RWPE2 (cell line): Measurements from ENCODE around the gene CCL3.
"Not testable (repeated sequence)": the region's sequence is repeated elsewhere in the genome, so short reads cannot be mapped to it uniquely, and the experiment has no call there.

ENCODE experiments used
- ATAC-seq: fragments of 200-7000 bp; cut with Tn5 transposase; 3 replicates; pipeline ENCODE4 v1.9.1; 2021; ENCODE audit warnings: low read depth
- DNase-seq: peaks from one replicate; pipeline ENCODE4 v3.0.0-alpha.2; 2020; ENCODE audit warnings: low spot score
- H3K27ac ChIP-seq: fragments of 450-650 bp; 2 replicates; pipeline ENCODE4 v1.5.1; 2017; ENCODE audit warnings: mild to moderate bottlenecking; ENCODE audit not compliant: poor library complexity, severe bottlenecking
- H3K27me3 ChIP-seq: fragments of 250-450 bp; sonication (Bioruptor Pico); 2 replicates; pipeline ENCODE4 v1.5.1; 2021; ENCODE audit warnings: mild to moderate bottlenecking, moderate library complexity; ENCODE audit not compliant: insufficient read depth, poor library complexity, severe bottlenecking
- H3K36me3 ChIP-seq: fragments of 250-450 bp; sonication (Bioruptor Pico); 2 replicates; pipeline ENCODE4 v1.5.1; 2020; ENCODE audit warnings: low read depth, mild to moderate bottlenecking, moderate library complexity
- H3K4me1 ChIP-seq: fragments of 250-450 bp; sonication (Bioruptor Pico); 2 replicates; pipeline ENCODE4 v1.5.1; 2021; ENCODE audit warnings: mild to moderate bottlenecking, moderate library complexity; ENCODE audit not compliant: insufficient read depth, poor library complexity, severe bottlenecking
- H3K4me3 ChIP-seq: fragments of 250-450 bp; sonication (Bioruptor Pico); 2 replicates; pipeline ENCODE4 v1.5.1; 2021; ENCODE audit warnings: mild to moderate bottlenecking, moderate library complexity; ENCODE audit not compliant: severe bottlenecking
- H3K9me3 ChIP-seq: fragments of 250-450 bp; sonication (Bioruptor Pico); 2 replicates; pipeline ENCODE4 v1.5.1; 2021; ENCODE audit warnings: mild to moderate bottlenecking, moderate library complexity; ENCODE audit not compliant: severe bottlenecking
- CTCF ChIP-seq: fragments of 450-650 bp; IDR thresholded peaks from one replicate; pipeline ENCODE4 v1.5.1; 2017; ENCODE audit warnings: mild to moderate bottlenecking, moderate library complexity; ENCODE audit not compliant: poor library complexity, severe bottlenecking

Gene CCL3

GRCh38 chr17:36089339-36089865, 541 bp downstream of the CCL3 start:
- H3K27ac ChIP-seq: no peak overlapping the region

GRCh38 chr17:36088670-36089338, 1.1 kb downstream of the CCL3 start:
- ATAC-seq: no peak
- Histone ChIP-seq H3K4me1 (no peaks in the 10 kb centered on the region), H3K27ac (no peak overlapping the region)

More at GRCh38 chr17:36089339-36089865, 541 bp downstream of the CCL3 start:
- Histone ChIP-seq H3K27me3 (peaks cover 19% of the 10 kb centered on the region), H3K4me3 (no peak overlapping the region), H3K9me3 (no peaks in the 10 kb centered on the region), H3K36me3 (no peaks in the 10 kb centered on the region), H3K4me1 (no peaks in the 10 kb centered on the region)
- no peak for ATAC-seq
- DNase-seq: no peak
- TF ChIP-seq CTCF: no peak

DNA sequence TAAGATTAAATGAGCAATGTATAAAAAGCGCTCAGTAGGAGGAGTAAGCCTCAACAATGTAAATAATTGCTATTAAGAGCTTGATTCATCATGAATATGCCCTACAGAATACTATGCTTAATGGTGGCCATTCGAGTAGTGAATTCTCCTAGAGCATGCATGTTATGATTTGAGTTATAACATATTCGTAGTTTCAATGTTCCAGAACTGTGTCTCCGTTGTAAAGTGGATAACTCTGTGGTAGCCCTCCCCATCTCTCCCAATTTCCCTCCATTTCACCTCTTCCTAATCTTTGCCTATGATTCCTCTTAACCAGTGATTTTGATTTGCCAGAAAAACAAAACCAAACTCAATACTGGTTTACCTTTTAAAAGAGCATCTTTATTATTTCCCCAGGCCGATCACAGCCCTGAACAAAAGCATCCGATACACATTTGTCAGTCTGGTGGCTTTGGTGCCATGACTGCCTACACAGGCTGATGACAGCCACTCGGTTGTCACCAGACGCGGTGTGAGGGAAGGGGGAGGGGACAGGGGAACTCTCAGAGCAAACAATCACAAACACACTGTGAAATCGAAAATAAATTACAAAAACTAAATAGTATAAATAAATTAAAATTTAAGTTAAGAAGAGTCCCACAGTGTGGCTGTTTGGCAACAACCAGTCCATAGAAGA, 1.9 kb downstream of the CCL3 start:
- H3K27ac ChIP-seq, H3K4me3 ChIP-seq, ATAC-seq, H3K9me3 ChIP-seq, DNase-seq, H3K36me3 ChIP-seq, H3K4me1 ChIP-seq: not testable (repeated sequence)
- H3K27me3 ChIP-seq: peaks cover 16% of the 10 kb centered on the region

More at GRCh38 chr17:36088670-36089338, 1.1 kb downstream of the CCL3 start:
- DNase-seq: no peak
- Histone ChIP-seq H3K4me3 (no peak overlapping the region), H3K9me3 (no peaks in the 10 kb centered on the region), H3K36me3 (no peaks in the 10 kb centered on the region), H3K27me3 (peaks cover 19% of the 10 kb centered on the region)
- TF ChIP-seq CTCF: no peak

- H3K4me1 ChIP-seq, H3K9me3 ChIP-seq, DNase-seq, H3K36me3 ChIP-seq, H3K27ac ChIP-seq, H3K4me3 ChIP-seq, ATAC-seq: not testable (repeated sequence)
- peaks cover 16% of the 10 kb centered on the region for H3K27me3 ChIP-seq
Observed at GRCh38 chr17:36087471-36087870, 2.5 kb downstream of the CCL3 start.

GRCh38 chr17:36086791-36087190, 3.2 kb downstream of the CCL3 start:
- no peaks in the 10 kb centered on the region for H3K9me3 ChIP-seq
- no peak overlapping the region for H3K4me3 ChIP-seq
- H3K36me3 ChIP-seq: no peaks in the 10 kb centered on the region
- H3K27me3 ChIP-seq: peaks cover 12% of the 10 kb centered on the region
- ATAC-seq: no peak
- TF ChIP-seq CTCF: no peak
- no peak for DNase-seq
- H3K27ac ChIP-seq: no peak overlapping the region
- H3K4me1 ChIP-seq: no peaks in the 10 kb centered on the region
